SK-N-SH treated with all-trans-retinoic acid at 6 μM for 48 hours (cell line): ENCODE results near the gene CALN1.

ENCODE experiments used
- POU6F1 ChIP-seq: fragments of 250-450 bp; sonication (Bioruptor Pico); IDR thresholded peaks from 2 replicates; pipeline ENCODE4 v1.8.0; 2021; ENCODE audit warnings: low read depth, mild to moderate bottlenecking, moderate library complexity, borderline replicate concordance
- SNAI2 ChIP-seq: fragments of 250-450 bp; sonication (Bioruptor Pico); IDR thresholded peaks from 2 replicates; pipeline ENCODE4 v1.5.0; 2020; ENCODE audit warnings: mild to moderate bottlenecking, moderate library complexity
- TCF4 ChIP-seq: fragments of 250-450 bp; sonication (Bioruptor Pico); IDR thresholded peaks from 2 replicates; pipeline ENCODE4 v1.8.0; 2021; ENCODE audit warnings: mild to moderate bottlenecking, moderate library complexity, borderline replicate concordance
- TOX ChIP-seq: fragments of 250-450 bp; sonication (Bioruptor Pico); IDR thresholded peaks from 2 replicates; pipeline ENCODE4 v1.8.0; 2021; ENCODE audit warnings: mild to moderate bottlenecking, moderate library complexity, borderline replicate concordance
- TSHZ2 ChIP-seq: fragments of 250-450 bp; sonication (Bioruptor Pico); IDR thresholded peaks from 2 replicates; pipeline ENCODE4 v1.5.0; 2020; ENCODE audit warnings: mild to moderate bottlenecking, moderate library complexity
- ZC3H10 ChIP-seq: fragments of 250-450 bp; sonication (Bioruptor Pico); IDR thresholded peaks from 2 replicates; pipeline ENCODE4 v1.5.1; 2021; ENCODE audit warnings: mild to moderate bottlenecking, moderate library complexity
- ZFP3 ChIP-seq: fragments of 250-450 bp; sonication (Bioruptor Pico); IDR thresholded peaks from 2 replicates; pipeline ENCODE4 v1.5.0; 2020; ENCODE audit warnings: mild to moderate bottlenecking, moderate library complexity
- ZFP30 ChIP-seq: fragments of 450-650 bp; formaldehyde crosslinking; IDR thresholded peaks from 2 replicates; pipeline ENCODE4 v1.5.0; 2022; ENCODE audit warnings: mild to moderate bottlenecking, moderate library complexity
- ZNF565 ChIP-seq: fragments of 450-650 bp; formaldehyde crosslinking; conservative IDR thresholded peaks from 2 replicates; pipeline ENCODE4 v1.5.0; 2020; ENCODE audit warnings: low read depth, mild to moderate bottlenecking, moderate library complexity
- TF ChIP-seq, protein P1 (sequence below): fragments of 250-450 bp; sonication (Bioruptor Pico); IDR thresholded peaks from 2 replicates; pipeline ENCODE4 v1.8.0; 2020; ENCODE audit warnings: mild to moderate bottlenecking, moderate library complexity, borderline replicate concordance

DNA sequence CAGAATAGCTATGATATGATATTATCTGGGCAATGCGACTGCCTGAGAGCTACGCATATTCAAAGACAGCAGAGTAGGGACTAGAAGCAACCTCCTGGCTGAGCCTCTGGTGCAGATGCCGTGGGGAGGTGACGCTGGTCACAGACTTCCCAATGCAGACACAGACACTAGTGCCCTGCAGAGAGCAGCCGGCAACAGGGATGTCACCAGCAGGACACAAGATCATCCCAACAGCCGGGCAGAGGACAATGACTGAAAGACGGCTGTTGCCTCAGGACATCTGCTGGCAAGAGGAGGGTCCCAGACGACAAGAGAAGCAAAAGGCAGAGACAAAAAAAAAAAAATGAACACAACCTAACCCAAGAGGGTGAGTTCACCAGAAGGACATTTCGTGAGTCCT lies 104.6 kb downstream of the CALN1 start:
- no peak for TF ChIP-seq SNAI2 (CRISPR knock-in tag)
- no peak for TF ChIP-seq POU6F1 (CRISPR knock-in tag)
- no peak for TF ChIP-seq TCF4 (CRISPR knock-in tag)
- no peak for TF ChIP-seq TOX (CRISPR knock-in tag)
- TF ChIP-seq, protein P1, sequence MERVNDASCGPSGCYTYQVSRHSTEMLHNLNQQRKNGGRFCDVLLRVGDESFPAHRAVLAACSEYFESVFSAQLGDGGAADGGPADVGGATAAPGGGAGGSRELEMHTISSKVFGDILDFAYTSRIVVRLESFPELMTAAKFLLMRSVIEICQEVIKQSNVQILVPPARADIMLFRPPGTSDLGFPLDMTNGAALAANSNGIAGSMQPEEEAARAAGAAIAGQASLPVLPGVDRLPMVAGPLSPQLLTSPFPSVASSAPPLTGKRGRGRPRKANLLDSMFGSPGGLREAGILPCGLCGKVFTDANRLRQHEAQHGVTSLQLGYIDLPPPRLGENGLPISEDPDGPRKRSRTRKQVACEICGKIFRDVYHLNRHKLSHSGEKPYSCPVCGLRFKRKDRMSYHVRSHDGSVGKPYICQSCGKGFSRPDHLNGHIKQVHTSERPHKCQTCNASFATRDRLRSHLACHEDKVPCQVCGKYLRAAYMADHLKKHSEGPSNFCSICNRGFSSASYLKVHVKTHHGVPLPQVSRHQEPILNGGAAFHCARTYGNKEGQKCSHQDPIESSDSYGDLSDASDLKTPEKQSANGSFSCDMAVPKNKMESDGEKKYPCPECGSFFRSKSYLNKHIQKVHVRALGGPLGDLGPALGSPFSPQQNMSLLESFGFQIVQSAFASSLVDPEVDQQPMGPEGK = no peak
- TF ChIP-seq ZNF565 = no peak
- TF ChIP-seq ZFP3 = no peak
- no peak for TF ChIP-seq TSHZ2 (CRISPR knock-in tag)
- no peak for TF ChIP-seq ZC3H10 (CRISPR knock-in tag)
- no peak for TF ChIP-seq ZFP30 (CRISPR knock-in tag)
